GM21360 (cell line): ENCODE data around the gene DENND1C.

Experiments
- ATAC-seq: cut with Tn5 transposase; IDR thresholded peaks from one replicate; pipeline ENCODE4 v1.9.1; 2021; ENCODE audit warnings: mild to moderate bottlenecking, moderate library complexity; ENCODE audit not compliant: unreplicated experiment

The DENND1C gene

GRCh38 chr19:6481541-6482342 is at the start of gene DENND1C:
Gene DENND1C (minus strand): TSS chr19:6481787. CDS start chr19:6481695, 92 bp downstream.
- no peak for ATAC-seq

GRCh38 chr19:6530386-6531162 is 49.0 kb upstream of the DENND1C start, which contains the start of gene TNFSF9:
Gene TNFSF9 (plus strand): TSS chr19:6531026. CDS start chr19:6531037, 11 bp downstream.
- peak; percentile 32 for ATAC-seq

- no peak for ATAC-seq
Measured at GRCh38 chr19:6529937-6530385, 48.4 kb upstream of the DENND1C start.

GRCh38 chr19:6529351-6529750 is 47.8 kb upstream of the DENND1C start:
- ATAC-seq: no peak

- ATAC-seq: no peak
Measured at GRCh38 chr19:6528544-6529121, 47.0 kb upstream of the DENND1C start.

- ATAC-seq: peak; percentile 40
Measured at GRCh38 chr19:6527893-6528543, 46.4 kb upstream of the DENND1C start.

- ATAC-seq: no peak
Measured at GRCh38 chr19:6524311-6524710, 42.7 kb upstream of the DENND1C start.

- no peak for ATAC-seq
Measured at GRCh38 chr19:6522712-6523111, 41.1 kb upstream of the DENND1C start.

- peak; percentile 41 for ATAC-seq
Measured at GRCh38 chr19:6521718-6522646, 40.4 kb upstream of the DENND1C start.

- ATAC-seq: no peak
Measured at GRCh38 chr19:6519289-6519688, 37.7 kb upstream of the DENND1C start.

- no peak for ATAC-seq
Measured at GRCh38 chr19:6518145-6518911, 36.7 kb upstream of the DENND1C start.

GRCh38 chr19:6516659-6517291 is 35.2 kb upstream of the DENND1C start:
- ATAC-seq: peak; percentile 35

- peak; percentile 20 for ATAC-seq
Measured at GRCh38 chr19:6516018-6516658, 34.6 kb upstream of the DENND1C start.

GRCh38 chr19:6514926-6515544 is 33.4 kb upstream of the DENND1C start:
- ATAC-seq: no peak

- no peak for ATAC-seq
Measured at GRCh38 chr19:6514089-6514488, 32.5 kb upstream of the DENND1C start.

- ATAC-seq: no peak
Measured at GRCh38 chr19:6510618-6511017, 29.0 kb upstream of the DENND1C start.

GRCh38 chr19:6509118-6509971 is 27.8 kb upstream of the DENND1C start:
- no peak for ATAC-seq
